Cortex of kidney (tissue), 1 donor: ENCODE results near the gene PPEF1.

Experiments used
- DNase-seq: peaks from one replicate; lab custom pipeline; 2025; lab: John Stamatoyannopoulos, UW

The PPEF1 gene

GRCh38 chrX:18707426-18708049, at the start of gene PPEF1:
TSS of gene PPEF1 (plus strand) at chrX:18707645. CDS start at chrX:18707781, 136 bp downstream.
- DNase-seq, result no peak

- DNase-seq, result no peak
These were observed 46.2 kb upstream of the PPEF1 start for GRCh38 chrX:18661273-18661672.

- DNase-seq, result no peak
These were observed 42.5 kb upstream of the PPEF1 start for GRCh38 chrX:18664947-18665346.

GRCh38 chrX:18666614-18667013, 40.8 kb upstream of the PPEF1 start:
- no peak for DNase-seq

- no peak for DNase-seq
These were observed 39.2 kb upstream of the PPEF1 start for GRCh38 chrX:18668071-18668835.

GRCh38 chrX:18672008-18672407, 35.4 kb upstream of the PPEF1 start, which contains the start of gene RS1:
TSS of gene RS1 (minus strand) at chrX:18672108. CDS start at chrX:18672068, 40 bp downstream.
- DNase-seq, result no peak

- DNase-seq, result no peak
These were observed 33.0 kb upstream of the PPEF1 start for GRCh38 chrX:18674417-18674787.

- no peak for DNase-seq
These were observed 32.4 kb upstream of the PPEF1 start for GRCh38 chrX:18674788-18675735.

GRCh38 chrX:18676050-18676449, 31.4 kb upstream of the PPEF1 start:
- no peak for DNase-seq

GRCh38 chrX:18676470-18676869, 31.0 kb upstream of the PPEF1 start:
- no peak for DNase-seq

GRCh38 chrX:18677161-18677869, 30.1 kb upstream of the PPEF1 start:
- DNase-seq, result no peak

- DNase-seq, result no peak
These were observed 25.4 kb upstream of the PPEF1 start for GRCh38 chrX:18681996-18682395.

- DNase-seq, result no peak
These were observed 24.5 kb upstream of the PPEF1 start for GRCh38 chrX:18682979-18683387.

GRCh38 chrX:18687856-18688495, 19.5 kb upstream of the PPEF1 start:
- DNase-seq, result no peak

- no peak for DNase-seq
These were observed 16.0 kb upstream of the PPEF1 start for GRCh38 chrX:18691431-18691830.

- no peak for DNase-seq
These were observed 14.9 kb upstream of the PPEF1 start for GRCh38 chrX:18692541-18692940.

- no peak for DNase-seq
These were observed 10.8 kb upstream of the PPEF1 start for GRCh38 chrX:18696653-18697052.

GRCh38 chrX:18698737-18699650, 8.5 kb upstream of the PPEF1 start:
- DNase-seq, result no peak

- DNase-seq, result no peak
These were observed 5.7 kb upstream of the PPEF1 start for GRCh38 chrX:18701621-18702361.
